NCI-H1436 treated with DMSO at 0.1 percent for 48 hours (cell line): ENCODE data around the gene CPLANE2.

Source experiments
- DNase-seq: peaks from one replicate; lab custom pipeline; 2025; lab: John Stamatoyannopoulos, UW

Gene CPLANE2

DNA sequence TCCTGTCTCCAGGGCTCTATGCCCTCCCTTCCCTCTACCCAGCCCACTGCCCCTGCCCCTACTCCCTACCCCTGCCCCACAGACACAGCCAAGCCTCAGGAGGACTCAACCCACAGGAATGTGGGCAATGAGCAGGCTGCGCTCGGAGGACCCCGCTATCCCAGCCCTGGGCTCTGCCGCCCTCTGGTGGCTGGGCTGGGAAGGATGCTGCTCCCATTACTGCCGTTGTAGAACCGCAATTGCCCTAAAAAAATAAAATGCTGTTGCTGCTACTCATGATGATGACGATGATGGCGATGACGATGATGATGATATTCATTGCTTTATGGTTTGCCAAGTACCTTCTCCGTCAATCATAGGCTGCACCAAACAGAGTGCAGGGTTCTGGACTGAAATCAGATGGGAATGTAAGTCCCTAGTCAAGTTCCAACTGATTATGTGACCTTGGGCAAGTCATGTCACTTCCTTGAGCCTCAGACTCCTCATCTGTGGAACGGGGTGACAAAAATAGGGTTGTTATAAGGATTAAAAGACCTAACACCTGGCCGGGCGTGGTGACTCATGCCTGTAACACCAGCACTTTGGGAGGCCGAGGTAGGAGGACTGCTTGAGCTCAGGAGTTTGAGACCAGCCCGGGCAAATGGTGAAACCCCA, 49.1 kb downstream of the CPLANE2 start:
- DNase-seq, result no peak

DNA sequence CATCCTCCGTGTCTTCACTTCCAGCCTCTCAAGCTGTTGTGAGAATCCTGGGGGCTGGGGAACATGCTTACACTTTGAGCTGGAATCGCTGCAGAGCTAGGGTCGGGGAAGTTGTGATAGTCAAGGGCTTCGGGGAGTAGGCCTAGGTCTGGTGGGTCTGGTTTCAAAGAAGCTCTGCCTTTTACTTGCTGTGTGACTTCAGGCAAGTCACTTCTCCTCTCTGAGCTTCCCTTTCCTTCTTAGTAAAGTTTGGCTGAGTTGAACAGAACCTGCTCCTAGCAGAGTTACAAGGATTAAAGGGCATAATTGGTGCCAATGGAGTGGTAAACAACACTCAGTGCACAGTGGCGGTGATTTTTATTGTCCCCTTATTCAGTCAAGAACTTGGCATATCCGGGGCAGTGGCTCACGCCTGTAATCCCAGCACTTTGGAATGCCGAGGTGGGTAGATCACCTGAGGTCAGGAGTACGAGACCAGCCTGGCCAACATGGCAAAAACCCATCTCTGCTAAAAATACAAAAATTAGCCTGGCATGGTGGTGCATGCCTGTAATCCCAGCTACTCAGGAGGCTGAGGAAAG, 50.2 kb downstream of the CPLANE2 start:
- DNase-seq, result no peak

DNA sequence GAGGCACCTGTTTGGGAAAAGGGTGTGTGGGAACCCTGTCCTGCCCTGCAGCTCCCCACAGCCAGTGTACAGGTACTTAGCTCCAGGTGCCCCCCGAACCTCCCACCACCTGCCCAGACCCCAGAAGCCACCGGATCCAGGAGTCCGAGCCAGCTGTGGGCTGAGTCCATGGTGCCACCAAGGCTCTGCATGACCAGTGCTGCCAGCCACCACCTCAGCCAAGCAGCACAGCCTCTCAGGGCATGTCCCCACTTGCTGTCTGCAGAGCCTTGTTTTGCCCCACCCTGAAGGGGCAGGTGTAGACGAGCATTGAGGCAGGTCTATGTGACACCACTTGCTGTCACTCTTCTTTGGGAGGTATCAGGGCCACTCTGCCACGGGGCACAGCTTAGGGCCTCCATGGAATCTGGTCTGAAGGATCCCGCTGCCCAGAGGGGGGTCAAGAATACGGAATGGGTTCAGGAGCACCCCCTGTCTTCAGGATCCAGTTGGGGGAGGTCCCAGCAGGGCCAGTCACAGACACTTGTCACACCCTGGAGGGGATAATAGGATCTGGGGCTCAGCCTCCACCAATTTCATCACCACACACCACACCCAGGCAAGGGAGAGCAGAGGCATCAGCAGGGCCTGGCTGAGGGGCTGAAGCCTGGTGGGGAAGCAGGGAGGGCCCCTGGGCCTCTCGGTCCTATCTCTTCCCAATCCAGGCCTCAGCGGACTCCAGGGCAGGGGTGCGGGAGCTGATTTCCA, 52.3 kb downstream of the CPLANE2 start:
- no peak for DNase-seq

GRCh38 chr1:16183765-16184556, 53.0 kb downstream of the CPLANE2 start:
- no peak for DNase-seq

DNA sequence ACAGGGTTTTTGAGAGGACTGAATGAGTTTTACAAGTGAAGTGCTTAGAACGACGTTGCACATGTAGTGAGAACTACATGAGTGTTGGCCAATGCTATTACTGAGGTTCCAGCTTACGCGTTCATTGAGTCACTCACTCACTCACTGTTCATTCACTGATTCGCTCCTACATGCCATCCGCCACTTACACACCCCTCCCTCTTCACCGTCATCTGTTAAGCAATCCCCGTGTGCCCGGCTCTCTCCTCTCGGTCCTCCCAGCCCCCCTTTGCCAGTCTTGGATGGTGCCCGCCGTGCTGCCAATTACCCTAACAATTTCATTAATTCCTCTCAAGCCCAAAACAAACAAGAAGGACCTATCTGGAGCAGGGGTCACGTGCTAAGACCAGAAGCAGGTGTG, 53.8 kb downstream of the CPLANE2 start:
- DNase-seq, result no peak

DNA sequence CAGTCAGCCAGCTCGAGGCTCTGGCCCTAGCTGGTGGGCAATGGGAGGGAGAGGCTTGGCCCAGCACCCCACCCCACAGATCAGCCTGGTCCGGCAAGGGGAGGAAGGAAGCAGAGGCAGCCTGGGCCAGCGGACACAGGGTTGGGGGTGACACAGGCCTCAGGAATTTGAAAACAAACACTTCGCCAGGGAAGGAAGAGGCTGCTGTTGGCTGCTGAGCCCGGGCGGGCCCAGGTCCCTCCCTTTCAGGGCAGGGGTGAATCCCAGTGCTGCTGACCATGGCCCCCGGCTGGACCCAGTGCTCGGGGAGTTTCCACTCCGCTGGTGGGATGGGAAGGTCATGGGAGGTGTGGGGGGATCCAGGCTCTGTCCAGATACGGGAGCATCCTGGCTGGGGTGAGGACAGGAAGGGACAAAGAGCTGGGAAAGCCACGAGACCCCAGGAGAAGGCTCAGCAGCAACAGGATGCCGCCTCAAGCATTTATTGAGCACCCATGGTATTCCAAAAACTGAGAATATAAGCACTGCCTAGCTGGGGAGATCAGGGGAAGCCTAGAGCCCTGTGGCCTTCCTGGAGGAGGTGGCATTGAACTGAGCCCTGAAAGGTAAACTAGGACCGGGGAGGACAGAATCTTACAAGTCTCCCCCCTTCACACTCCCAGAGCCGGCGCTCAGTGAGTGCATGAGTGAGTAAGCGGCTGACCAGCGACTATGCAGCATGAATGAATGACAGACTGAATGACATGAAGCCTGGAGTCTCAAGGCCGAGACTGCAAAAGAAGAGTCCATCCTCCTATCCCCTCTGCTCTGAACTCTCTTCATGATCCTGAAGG, 54.9 kb downstream of the CPLANE2 start:
- no peak for DNase-seq
